HG03103 (cell line): ENCODE results near the gene OR2C1.

Source experiments
- ATAC-seq: cut with Tn5 transposase; IDR thresholded peaks from one replicate; pipeline ENCODE4 v1.9.1; 2021; ENCODE audit warnings: low read depth; ENCODE audit not compliant: unreplicated experiment

Gene OR2C1

GRCh38 chr16:3355589-3355988 lies at the start of gene OR2C1:
Gene OR2C1, plus strand, starts transcription at chr16:3355889. Its CDS starts 52 bp downstream, at chr16:3355941.
- ATAC-seq = no peak

DNA sequence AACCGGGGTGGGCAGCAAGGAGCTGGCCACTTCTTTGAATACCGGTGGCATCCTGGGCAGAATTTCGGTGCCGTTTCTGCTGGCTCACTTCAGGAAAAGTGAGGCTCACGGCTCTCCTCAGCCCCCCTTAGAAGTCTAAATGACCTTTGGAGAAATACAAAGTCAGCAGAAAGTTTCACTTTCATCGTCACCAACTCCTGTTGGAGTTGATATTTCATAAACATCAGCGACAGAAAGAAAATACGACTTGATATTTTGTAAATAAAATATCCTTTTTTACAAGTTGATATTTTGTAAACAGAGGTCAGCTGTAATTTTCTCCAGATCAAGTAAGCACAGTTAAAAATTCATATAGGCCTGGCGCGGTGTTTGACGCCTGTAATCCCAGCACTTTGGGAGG lies 49.6 kb upstream of the OR2C1 start:
- no peak for ATAC-seq

DNA sequence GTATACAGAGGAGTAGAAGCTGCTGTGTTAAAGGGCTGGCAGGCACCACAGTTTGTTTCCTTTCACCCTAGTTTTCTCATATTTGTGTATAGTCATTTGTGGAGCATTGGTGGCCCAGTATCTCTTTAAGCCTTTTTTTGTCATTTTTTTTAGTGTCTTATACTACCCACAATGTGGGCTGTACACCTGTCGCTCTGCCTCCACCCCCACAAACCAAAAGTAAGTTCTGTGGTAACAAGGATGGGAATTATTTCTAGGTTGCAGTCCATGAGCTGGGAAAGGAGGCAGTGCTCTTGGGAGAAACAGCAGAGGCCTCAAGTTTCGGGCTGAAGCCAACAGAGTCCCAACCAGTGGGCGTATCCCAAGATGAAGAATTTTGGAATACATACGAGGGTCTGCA lies 44.2 kb upstream of the OR2C1 start:
- ATAC-seq = no peak

- no peak for ATAC-seq
Observed at GRCh38 chr16:3317315-3317999, 38.2 kb upstream of the OR2C1 start.

DNA sequence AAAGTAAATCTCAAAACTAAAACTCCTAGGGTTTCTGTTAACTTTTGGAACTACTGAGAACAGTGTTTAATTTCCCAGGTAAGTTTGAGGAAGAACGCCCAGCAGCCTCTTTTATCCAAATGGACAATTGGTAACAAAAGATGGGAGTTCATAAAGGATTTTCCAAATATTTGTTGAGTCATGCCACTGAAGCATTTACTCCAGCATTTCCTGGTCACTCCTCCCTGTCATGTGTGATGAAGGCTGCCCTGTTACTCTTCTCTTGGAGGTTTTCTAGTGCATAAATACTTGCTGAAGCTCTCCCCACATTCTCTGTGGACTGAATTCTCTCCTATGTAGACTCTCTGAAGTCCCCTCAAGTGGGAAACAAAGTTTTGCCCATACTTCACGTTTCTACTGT lies 33.9 kb upstream of the OR2C1 start:
- ATAC-seq = no peak

GRCh38 chr16:3327514-3327913 lies 28.2 kb upstream of the OR2C1 start:
- no peak for ATAC-seq

GRCh38 chr16:3328104-3328503 lies 27.6 kb upstream of the OR2C1 start:
- ATAC-seq = no peak

GRCh38 chr16:3328643-3329042 lies 27.0 kb upstream of the OR2C1 start:
- no peak for ATAC-seq

GRCh38 chr16:3346041-3346440 lies 9.6 kb upstream of the OR2C1 start:
- ATAC-seq = no peak

DNA sequence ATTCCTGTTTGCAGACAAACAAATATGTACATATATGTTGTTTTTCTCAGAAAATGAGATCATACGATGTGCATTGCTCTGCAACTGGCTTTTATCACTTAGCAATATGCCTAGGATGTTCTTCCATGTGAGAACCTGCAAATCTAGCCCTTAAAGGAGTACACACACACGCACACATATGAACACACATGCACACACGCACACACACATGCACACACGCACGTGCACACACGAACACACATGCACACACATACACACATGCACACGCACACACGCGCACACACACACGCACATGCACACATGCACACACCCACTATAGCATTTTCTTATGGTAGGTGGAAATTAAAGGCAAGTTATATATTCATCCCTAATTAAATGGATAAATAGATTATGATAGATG lies 8.1 kb upstream of the OR2C1 start:
- ATAC-seq = no peak

DNA sequence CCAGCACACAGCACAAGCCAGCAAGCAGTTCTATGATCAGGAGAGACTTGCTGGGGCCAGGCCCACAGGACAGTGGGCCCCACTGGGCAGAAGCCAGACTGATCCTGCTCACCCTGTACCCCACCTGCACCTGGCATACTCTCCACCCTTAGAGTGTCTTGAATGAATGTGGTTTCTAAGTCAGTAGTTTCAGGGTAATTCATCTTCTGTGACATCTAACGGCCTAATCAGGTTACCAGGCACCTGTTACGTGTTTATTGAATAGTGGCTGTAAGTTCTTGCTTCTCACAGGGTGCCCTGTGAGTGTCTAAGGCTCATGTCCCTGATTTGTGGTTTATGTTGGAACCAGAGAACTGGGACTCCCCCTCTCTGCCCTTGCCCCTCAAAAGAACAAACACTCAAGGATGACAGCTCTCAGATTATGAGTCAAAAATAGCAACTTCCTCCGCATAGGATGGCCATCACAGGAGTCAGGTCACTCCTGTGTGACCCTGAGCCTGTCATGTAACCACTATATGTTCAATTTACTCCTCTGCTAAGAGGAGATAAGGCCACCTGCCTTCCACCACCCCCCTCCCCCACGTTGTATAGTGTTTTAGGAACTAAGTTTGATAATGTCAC lies 7.0 kb upstream of the OR2C1 start:
- ATAC-seq = no peak

GRCh38 chr16:3349175-3349574 lies 6.5 kb upstream of the OR2C1 start:
- no peak for ATAC-seq

GRCh38 chr16:3356118-3356517 lies 429 bp downstream of the OR2C1 start:
- ATAC-seq = no peak

DNA sequence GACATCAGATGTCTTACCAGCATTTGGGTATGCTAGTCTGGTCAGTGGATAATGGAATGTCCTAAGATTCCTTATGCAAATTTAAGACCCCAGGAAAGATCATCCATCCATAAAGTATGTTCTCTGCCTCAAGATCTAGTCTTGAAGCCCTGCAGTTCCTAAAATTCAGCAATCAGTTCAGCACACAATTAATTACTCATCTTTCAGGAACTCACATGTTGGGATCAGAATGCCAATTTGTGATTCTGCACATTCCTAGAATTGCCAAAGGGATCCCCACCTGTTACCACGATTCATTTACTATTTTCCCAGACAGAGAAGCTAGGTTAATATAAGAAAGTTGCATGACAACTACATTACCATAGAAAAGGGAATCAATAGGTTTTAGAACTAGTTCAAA lies 3.2 kb downstream of the OR2C1 start:
- no peak for ATAC-seq

DNA sequence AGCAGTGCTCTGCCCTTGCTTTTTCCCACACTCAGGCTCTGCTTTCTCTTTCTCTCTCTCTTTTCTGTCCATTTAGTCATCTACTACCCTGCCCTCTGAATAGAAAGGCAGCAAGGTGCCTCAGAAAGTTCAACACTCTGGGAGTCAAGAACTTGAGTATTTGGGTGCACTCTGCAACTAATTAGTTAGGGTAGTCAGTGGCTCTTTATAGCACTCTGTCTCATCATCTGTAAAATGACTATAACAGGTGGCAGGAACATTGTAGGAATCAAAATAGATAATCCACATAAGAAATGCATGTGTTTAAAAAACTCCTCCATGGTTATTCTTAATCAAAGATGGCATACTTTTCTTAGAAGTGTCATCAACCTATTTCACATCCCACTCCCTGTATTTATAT lies 7.2 kb downstream of the OR2C1 start:
- no peak for ATAC-seq

DNA sequence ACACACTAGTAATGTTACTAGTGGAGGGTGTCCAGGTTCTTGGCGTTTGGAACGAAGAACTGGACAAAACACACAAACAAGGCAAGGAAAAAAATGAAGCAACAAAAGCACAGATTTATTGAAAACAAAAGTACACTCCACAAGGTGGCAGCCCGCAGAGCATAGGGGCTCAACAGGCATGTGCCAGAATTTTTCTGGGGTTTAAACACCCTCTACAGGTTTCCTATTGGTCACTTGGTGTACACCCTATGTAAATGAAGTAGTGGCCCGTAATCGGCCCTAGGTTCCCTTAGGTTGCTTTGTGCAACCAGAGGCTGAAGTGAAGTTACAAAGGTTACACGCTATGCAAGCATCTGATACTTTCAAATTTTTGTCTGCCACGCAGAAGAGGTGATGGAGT lies 8.1 kb downstream of the OR2C1 start:
- no peak for ATAC-seq

GRCh38 chr16:3364774-3365427 lies 9.2 kb downstream of the OR2C1 start:
- no peak for ATAC-seq

GRCh38 chr16:3369073-3369472 lies 13.4 kb downstream of the OR2C1 start:
- ATAC-seq = no peak

- ATAC-seq = no peak
Observed at GRCh38 chr16:3375680-3376079, 20.0 kb downstream of the OR2C1 start.

DNA sequence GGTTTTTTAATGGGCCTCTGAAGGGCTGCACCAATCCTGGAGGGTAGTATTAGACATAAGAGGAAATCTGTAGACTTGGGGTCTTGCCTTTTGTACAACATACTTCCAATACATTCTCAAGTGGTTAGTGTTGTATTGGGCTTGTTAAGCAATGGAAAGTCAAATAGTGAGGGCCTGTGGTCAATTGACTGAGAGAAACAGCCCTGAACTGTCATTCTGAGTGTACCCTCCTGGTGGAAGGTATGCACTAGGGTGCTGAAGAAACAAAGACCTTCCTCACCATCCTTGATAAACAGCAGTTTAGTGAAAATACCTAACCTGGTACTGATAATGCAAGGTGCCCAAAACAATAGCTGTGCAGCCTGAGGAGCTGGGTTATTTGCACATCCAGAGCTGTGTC lies 22.2 kb downstream of the OR2C1 start:
- no peak for ATAC-seq

GRCh38 chr16:3383045-3383448 lies 27.4 kb downstream of the OR2C1 start:
- no peak for ATAC-seq

DNA sequence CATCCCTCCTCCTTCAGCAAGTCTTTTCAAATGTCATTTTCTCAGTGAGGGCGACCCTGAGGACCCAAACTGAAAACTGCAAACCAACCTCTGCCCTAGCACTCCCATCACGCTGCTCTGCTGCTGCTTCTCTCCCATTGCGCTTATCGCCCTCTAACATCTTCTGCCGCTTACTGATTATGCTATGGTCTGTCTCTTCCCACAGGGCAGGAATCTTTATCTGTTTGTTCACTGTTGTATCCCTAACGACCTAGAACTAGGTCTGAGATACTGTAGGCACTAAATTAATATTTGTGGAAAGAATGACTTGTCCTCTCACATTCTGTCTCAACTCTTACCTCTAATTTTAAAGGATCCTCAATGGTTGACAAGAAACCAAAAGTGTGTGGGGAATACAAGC lies 32.6 kb downstream of the OR2C1 start:
- no peak for ATAC-seq
